ENCODE data around the gene TMEM184C.

TMEM184C gene

DNA sequence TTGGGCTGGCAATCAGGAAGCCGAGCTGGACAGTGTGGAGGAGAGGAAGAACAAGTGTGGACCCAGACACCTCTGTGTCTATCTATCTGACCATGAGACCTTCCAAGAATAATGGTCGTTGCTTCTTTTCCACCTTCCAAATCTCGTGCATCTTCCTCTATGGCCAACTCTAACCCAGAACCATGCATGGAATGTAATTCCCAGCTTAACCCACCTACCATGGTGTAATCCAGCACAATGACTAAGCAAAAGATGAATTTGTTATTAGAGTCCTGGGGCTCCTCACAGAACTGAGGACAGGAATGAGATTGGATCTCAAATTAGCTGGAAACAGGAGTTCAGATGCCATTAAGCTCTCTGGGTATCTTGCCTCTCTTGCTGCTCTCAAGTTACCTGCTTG is 17.4 kb upstream of the TMEM184C start:
- DNase-seq (ENCODE audit: low spot score) = peak; percentile 47

DNA sequence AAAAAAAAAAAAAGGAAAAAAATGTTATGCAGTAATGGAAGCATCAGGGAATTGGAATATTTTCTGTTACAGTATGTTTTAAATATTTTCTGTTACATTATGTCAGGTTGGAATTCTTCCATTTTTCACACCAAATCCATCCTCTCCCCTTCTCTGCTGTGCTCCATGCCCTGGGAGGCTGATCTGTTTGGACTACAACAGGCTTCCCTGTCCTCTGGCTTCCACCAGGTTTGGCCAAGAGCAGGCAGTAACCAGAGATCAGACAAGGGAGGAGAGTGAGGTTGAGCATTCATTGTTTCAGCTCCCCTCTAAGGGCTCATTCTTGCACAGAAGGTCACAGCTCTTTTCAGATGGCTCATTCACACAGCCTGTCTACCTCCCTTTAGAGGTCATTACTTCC is 11.7 kb upstream of the TMEM184C start:
- no peak for DNase-seq (ENCODE audit: low spot score)

DNA sequence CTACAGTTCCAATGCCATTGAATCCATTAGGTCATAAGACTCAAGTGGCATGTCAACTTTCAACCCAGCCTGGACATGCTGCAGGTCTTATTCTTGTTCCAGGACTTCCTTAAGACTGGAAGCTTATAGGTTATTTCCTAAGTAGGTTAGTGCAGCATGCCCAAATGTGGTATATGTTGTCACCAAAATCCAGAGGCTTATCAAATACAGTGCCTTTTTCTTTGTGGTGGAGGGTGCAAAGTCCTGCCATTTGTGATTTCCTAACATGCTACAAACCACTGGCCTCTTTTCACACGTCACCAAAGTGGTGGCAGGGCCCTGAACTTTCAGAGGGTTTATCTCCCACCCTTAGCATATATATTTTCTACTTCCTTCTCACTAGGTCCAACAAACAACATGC is 9.7 kb upstream of the TMEM184C start:
- no peak for DNase-seq (ENCODE audit: low spot score)

DNA sequence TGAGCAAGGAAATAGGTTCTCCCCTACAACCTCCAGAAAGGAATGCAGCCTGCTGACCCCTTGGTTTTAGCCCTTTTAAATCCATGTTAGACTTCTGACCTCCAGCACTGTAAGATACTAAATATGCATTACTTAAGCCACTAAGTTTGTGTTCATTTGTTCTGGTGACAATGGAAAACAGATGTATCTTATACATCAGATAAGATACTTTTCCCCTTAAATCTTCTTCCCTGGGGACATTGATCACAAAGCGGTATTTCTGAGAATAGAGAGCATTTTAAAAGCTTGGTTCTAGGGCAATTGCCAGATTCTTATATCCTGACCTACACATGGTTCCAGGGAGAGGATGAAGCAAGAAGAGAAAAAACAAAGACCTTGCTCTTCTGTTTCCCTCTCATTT is 6.5 kb upstream of the TMEM184C start:
- DNase-seq (ENCODE audit: low spot score) = no peak

DNA sequence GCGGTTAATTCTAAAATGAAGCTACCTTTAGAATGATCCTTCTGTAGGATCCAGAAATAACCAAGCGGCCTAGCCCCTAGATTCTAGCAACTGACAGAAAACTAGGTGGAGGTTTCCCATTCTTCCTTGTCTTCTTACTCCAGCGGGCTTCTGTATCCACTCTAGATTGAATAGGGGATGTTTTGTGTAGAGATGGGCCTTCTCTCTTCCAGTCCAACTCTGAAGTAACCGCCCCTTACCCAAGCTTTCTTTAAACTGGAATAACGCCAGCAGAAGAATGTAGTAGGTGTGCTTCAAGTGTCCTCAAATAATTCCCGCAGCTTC is 386 bp upstream of the TMEM184C start:
- DNase-seq (ENCODE audit: low spot score) = no peak

DNA sequence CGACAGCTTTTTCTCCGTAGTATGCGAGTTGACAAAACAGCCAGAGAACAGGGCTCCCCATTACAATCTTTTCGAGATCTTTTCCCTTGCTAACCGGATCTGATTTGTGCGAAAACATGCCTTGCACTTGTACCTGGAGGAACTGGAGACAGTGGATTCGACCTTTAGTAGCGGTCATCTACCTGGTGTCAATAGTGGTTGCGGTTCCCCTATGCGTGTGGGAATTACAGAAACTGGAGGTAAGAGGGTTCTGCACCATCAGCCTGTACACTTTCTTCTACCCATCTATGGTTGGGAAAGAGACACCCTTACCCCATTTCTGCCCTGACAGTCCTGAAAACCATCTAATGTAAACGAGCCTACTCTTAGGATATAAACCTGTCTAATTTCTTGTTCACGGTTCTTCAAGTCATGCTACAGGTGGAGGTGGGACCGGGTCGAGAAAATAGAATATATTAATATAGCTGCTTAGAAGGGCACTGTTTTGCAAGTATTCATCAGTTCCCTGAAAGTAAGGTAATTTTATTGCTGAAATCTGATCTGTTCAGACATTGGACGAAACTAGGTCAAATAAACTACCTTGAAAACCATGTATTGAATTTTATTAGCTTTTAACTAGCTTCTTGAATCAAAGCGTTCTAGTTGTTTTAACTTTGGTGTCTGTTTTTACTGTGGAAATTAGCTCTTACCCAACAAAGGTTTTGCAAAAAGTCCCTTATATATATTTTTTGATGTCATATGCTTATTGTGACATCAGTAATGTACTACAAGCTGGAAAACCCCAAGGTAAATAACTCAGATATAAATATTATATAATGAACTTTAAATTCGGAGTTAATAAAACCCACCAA is 869 bp downstream of the TMEM184C start:
- no peak for DNase-seq (ENCODE audit: low spot score)

DNA sequence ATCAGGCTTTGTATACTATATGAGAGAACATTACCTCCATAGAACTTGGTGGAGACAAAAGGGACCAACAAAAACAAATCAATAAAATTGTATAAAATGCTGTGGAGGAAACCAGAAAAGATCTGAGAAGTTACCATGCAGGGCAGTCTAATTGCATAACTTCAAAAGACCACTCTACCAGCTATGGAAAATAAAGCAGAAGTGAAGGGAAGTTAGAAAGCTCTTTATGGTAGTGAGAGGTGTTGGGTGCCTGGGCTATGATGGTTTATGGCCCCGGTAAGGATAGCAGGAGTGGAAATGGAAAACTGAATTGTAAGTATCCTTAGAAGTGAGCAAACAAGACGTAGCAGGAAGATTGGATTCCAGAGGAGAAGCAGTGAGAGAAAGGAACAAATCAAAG is 3.1 kb downstream of the TMEM184C start:
- no peak for DNase-seq (ENCODE audit: low spot score)

DNA sequence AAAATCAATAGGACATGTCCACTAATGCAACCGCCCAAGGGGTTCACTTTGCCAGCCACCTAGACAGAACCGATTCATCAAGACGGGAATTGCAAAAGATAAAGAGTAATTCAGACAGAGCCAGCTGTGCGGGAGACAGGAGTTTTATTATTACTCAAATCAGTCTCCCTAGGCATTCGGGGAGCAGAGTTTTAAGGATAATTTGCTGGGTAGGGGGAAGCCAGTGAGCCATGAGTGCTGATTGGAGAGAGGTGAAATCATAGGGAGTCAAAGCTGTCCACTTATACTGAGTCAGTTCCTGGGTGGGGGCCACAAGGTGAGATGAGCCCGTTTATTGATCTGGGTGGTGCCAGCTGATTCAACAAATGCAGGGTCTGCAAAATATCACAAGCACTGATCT is 8.5 kb downstream of the TMEM184C start:
- no peak for DNase-seq (ENCODE audit: low spot score)

DNA sequence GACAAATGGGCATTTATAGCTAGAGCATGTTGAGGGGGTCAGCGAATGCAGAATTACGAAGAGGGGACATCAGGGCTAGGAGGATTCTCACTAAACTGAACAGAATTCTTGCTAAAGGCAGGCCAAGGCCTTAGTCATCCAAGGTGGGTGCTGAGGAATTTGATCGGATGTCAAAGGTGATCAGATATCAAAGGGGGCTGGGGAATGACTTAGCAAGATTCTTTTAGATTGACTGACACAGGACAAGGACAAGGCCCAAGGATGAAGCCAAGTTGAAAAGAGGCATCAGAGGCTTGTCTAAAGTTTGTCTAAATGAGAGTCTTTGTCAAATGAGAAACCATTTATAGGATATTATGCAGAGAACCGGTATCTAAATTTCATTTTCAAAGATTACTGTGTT is 9.7 kb downstream of the TMEM184C start:
- DNase-seq (ENCODE audit: low spot score) = no peak

DNA sequence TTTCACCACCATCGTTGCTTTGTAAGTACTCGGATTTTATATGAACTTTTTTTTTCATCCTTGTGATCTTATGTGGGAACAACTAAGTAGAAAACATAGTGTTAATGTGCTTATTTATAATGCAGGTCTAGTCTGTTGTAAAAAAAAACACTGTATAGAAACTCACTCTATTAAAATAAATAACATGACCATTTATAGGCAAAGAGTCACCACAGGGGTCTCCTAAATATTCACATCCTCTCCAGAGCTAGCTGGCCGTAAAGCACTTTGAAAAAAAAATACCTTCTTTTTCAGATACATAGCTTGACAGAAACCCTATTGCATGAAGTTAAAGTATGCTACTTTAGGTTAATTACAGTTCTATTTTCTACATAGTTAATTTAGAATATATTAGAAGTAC is 11.2 kb downstream of the TMEM184C start:
- DNase-seq (ENCODE audit: low spot score) = no peak

DNA sequence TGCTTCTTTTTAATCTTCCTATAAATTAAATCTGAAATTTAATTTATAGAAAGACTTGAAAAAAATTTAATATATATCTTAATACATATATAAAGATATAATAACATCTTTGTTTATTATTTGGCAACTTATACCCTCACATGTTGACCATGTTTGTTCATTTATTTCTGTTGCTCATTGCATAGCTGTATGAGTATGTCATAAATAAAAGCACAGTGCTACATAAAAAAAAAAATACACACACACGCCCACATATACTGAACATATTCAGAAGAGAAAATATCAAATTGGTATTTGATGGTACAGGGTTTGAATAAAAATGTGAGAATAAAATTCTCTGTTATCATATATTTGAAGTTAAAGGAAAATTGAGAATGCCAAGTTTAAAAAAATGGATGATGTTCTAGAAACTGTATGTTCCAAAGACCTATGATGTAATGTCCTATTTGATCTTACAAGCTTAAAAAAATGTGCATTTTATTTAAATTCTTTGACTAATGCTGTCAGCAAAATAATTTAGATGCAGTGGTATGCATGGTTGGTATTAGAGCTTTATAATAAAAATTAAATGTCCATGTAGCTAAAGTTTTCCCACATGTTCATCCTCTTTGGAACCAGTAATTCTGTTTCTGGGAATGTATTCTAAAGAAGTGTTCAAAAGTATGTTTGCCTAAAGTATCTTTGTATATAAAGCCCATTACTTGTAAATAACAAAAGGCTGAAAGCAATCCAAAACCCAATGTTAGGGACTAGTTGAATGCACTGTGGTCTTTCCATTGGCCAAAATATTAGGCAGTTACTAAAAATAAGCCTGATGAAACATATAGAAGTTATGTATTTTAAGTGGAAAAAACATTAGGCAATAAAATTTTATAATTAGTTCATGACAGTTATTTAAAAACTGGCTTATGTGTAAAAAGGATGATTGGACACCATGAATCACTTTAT is 12.9 kb downstream of the TMEM184C start:
- DNase-seq (ENCODE audit: low spot score) = no peak

DNA sequence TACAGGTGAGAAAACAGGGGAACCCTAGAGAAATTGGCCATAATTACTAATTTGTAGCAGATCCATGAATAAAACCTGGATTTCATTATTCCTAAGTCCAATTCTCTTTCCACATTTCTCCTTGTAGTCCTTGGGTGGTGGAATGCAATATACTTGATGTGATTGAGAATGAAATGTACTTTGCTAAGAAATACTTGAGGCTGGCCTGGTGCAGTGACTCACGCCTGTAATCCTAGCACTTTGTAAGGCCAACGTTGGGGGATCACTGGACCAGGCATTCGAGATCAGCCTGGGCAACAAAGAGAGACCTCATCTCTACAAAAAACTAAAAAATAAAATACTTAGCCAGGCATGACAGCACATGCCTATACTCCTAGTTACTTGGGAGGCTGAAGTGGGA is 15.9 kb downstream of the TMEM184C start:
- DNase-seq (ENCODE audit: low spot score) = no peak

DNA sequence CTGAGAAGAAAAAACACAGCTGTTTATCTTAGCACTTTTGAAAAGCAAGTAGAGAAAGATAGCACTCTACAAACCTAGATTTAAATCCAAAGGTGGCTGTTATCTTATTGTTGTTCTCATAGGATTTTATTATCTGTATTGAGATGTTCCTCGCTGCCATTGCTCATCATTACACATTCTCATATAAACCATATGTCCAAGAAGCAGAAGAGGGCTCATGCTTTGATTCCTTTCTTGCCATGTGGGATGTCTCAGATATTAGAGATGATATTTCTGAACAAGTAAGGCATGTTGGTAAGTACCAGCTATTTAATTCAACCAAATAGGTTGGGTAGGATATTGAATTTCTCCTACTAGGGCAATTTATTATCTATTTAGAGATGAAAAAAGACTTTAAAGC is 16.4 kb downstream of the TMEM184C start:
- DNase-seq (ENCODE audit: low spot score) = no peak

DNA sequence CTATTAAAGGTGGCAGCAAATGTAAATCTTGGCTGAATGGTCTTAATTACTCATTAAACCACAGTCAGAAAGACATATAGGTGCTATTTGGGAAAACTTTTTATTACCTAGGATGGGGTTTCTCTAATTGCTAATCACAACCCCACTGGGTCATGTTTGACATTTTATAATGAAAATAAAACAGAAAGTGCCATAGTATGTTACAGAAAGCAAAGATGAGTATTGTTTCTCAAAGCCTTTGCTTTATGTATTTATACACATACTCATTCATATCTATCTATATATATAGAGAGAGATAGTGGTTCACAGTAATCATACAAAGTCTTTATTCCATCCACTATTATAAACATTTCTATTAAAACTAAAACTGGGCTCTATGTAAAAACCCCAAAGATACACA is 18.2 kb downstream of the TMEM184C start:
- no peak for DNase-seq (ENCODE audit: low spot score)

DNA sequence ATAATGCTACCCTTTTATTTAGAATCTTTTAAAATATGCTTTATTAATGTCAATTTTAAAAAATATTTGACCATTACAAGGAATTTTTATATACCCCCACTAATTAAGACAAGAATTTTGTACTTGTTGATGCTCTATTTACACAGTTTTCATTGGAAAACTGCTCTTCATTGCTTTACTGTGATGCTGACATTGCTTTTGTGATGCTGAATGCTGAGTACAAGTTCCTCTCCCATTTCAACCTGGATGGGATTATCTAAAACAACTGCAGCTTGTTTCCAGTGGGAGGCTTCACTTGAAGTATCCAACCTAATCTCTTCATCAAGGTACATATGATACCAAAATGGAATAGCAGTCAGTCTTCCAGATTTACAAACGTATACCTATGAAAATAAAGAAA is 21.2 kb downstream of the TMEM184C start:
- DNase-seq (ENCODE audit: low spot score) = no peak

DNA sequence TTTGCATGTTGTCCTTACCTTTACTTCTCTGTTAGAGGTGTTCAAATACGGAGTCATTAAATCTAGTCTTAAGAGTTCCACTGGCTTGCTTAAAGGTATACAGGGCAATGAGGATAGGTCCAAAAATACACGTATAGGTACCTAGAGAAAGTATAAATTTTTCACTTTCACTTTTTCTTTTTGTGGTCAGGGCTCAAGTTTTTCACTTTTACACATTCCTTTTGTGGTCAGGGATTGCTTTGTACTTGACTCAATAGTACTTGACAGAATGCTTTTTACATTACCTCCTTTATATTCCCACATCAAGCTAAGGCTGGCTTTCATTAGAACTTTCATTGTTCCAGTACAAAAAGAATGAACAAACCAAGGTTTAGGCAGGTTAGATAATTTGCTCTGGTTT is 21.7 kb downstream of the TMEM184C start:
- DNase-seq (ENCODE audit: low spot score) = no peak

DNA sequence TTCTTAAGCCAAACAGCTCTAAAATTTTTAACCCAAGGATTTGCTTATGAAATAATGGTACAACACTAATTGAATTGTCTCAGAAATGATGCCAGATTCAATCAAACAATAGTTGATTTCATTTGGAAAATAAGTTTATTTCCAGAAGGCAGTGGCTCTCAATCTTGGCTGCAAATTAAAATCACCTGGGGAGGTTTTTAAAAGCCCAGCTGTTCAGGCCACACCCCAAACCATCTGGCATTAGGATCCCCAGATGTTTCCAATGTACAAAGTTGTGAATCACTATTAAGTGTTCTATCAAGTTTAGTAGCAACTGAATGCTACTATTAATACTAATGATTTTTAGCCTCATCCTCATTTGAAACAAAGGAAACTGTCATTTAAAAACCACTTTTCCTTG is 22.2 kb downstream of the TMEM184C start:
- no peak for DNase-seq (ENCODE audit: low spot score)

DNA sequence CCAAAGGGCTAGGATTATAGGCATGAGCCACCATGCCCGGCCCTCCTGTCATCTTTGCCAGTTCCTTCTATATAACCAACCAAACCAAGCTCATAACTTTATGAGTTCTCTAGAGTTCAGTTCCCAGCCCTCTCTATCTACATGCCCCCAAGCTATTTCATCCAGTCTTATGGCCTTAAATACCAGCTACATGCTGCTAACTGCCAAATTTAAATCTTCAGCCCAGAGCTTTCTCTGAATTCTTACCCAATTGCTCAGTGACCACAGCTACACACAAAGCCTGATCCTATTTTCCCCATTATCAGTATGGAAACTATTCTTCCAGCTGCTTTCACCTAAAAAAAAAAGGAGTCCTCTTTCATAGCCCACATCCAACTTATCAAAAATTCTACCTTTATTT is 23.1 kb downstream of the TMEM184C start:
- no peak for DNase-seq (ENCODE audit: low spot score)

DNA sequence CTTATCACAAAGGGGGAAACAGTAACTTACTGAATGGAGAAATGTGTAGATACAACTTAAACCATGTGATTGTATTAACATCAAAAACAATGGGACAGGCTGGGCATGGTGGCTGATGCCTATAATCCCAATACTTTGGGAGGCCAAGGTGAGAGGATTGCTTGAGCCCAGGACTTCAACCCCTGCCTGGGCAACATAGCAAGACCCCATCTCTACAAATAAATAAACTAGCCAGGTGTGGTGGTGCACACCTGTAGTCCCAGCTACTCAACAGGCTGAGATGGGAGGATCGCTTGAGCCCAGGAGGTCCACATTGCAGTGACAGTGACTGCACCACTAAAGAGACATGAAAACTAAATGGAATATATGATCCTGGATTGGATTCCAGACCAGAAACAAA is 26.4 kb downstream of the TMEM184C start:
- DNase-seq (ENCODE audit: low spot score) = no peak

DNA sequence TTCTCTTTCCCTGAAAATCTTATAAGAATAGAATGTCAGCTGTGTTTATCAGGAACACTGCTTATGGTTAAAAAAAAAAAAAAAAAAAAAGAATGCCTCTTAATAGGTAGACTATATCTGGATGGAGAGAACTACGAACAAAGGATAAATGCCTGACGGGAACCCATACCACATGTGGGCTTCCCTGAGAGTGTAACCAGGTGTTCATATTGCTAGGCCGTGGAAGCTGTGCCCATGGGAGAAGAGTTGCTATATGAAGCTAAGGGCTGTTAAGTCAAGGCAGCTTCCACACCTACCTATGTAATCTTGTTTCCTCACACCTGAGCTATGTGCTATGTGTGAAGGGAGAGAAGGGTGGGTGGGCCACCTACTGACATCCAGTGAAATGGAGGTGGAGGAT is 27.3 kb downstream of the TMEM184C start:
- no peak for DNase-seq (ENCODE audit: low spot score)

DNA sequence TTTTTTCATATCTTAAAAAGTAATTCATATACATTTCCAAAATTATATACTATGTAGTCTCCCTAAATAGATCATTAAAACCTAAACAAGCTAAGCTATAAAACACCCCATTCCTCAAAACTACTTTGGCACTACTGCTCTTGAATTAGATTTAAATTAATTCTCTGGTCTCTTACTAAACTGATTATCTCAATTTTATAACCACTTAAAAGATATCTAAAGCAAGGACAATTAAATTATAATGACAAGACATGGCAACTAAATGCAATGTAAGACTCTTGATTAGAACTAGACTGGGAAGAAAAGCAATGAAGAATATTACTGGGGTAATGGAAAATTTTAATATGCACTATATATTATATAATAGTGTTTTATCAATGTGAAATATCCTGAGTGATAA is 27.9 kb downstream of the TMEM184C start:
- DNase-seq (ENCODE audit: low spot score) = no peak

DNA sequence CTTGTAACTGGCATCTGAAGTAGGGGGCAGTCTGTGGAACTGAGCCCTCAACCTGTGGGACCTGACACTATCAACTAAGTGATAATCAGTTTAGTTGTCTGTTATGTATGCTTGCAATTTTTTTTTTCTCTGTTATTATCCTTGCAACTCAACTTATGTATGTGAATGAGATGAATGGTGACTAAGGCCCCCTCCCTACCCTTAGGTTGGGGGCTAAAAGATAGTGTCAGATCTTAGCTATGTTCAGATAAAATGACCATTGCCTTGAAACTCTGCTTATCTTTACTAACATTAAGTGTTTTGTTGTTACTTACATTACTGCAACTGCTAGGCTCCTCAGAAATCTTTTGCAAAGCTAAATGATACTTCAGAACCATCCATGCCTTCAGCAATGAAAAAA is 31.5 kb downstream of the TMEM184C start:
- no peak for DNase-seq (ENCODE audit: low spot score)

DNA sequence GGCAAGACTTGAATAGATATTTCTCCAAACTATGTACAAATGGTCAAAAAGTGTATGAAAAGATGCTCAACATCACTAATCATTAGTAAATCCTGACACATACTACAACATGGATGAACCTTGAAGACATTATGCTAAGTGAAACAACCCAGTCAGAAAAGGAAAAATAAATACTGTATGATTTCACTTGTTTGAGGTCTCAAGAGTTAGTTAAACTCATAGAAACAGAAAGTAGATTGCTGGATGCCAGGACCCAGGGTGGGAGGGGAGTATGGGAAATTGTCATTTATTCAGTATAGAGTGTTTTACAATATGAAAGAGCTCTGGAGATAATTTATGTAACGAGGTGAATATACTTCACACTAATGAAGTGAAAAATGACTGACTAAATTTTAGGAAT is 34.4 kb downstream of the TMEM184C start:
- DNase-seq (ENCODE audit: low spot score) = no peak

DNA sequence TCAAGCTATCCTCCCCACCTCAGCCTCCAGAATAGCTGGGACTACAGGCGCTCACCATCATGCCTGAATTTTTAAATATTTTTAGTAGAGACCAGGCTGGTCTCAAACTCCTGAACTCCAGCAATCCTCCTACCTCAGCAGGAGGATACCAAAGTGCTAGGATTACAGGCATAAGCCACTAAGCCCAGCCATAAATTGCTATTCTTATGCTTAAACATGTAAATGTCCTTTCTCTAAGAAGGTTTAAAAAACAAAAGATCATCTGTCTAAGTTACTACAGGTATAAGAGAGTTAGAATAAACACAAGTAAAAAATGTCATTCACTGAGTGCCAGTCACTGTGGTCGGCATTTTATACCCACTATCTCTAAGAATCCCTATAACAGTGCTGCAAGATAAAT is 38.4 kb downstream of the TMEM184C start:
- DNase-seq (ENCODE audit: low spot score) = no peak
